ENCODE measurements around the gene SNAP29. TPM values are rescaled to one million over a fixed set of nuclear protein-coding genes. Genes with fewer than 3 reads are reported as not detected.

SNAP29 gene
- total RNA-seq, 4 donors from 2014 or later: 8.0 to 25.5 (median 20.3) TPM

DNA sequence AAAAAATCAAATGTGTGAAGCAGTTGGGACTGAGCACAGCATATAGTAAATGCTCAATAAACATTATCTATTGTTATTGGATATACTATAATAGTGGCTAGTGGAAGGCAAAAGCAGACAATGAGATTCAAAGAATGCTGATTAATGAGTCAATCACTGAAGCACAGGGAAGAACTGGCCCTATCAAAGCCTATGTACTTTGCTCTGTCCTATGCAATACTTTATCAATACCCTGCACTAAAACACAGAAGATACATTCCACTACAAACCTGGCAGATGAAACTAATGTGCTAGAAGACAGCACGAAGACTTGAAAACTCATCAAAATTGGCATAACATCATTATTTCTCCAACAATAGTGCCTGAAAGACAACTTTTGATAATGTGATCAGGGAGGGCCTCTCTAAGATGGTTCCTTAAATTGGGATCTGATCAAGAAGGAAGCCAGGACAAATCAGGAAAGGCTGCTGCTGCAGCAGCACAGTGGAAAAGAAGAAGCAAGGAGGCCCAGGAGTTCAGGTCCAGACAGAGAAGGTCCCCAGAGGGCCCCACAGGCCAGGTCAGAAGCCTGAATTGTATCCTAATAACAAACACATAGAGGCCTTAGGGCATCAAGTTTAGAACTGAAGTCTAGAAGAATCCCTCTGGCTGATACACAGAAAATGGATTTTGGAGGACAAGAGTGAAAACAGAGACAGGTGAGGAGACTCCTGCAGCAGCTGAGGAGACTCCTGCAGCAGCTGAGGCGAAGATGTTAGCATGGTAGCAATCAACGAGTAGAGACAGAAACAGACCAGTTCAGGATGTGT, 18.8 kb upstream of the SNAP29 start:
- peaks cover 0 to 26% (median 16%) of the 10 kb centered on the region in 4 donors for H3K4me1 ChIP-seq
- no peaks in the 10 kb centered on the region for H3K27me3 ChIP-seq
- H3K4me3 ChIP-seq: no peak overlapping the region
- WGBS, 2 donors (ENCODE audit: low coverage in 1 of 2): 96 to 100% methylated on average over 3 of the region's 3 CpGs
- H3K9me3 ChIP-seq: no peaks in the 10 kb centered on the region
- intact Hi-C loops (cut with DNase I; ENCODE audit: low total_unique reads): no loop called here
- H3K27ac ChIP-seq: no peak overlapping the region
- no peak for DNase-seq
- in situ Hi-C loops (cut with MboI; ENCODE audit: low pct_ligation_motif_present in 1 of 4, low pct_unique_long_range_greater_than_20kb in 1 of 4, low sequenced_read_pairs in 3 of 4): no loop called here
- no peaks in the 10 kb centered on the region for H3K36me3 ChIP-seq
- no peak for TF ChIP-seq EP300 (IDR thresholded peaks at IDR 0.05; ENCODE audit: low read depth)

DNA sequence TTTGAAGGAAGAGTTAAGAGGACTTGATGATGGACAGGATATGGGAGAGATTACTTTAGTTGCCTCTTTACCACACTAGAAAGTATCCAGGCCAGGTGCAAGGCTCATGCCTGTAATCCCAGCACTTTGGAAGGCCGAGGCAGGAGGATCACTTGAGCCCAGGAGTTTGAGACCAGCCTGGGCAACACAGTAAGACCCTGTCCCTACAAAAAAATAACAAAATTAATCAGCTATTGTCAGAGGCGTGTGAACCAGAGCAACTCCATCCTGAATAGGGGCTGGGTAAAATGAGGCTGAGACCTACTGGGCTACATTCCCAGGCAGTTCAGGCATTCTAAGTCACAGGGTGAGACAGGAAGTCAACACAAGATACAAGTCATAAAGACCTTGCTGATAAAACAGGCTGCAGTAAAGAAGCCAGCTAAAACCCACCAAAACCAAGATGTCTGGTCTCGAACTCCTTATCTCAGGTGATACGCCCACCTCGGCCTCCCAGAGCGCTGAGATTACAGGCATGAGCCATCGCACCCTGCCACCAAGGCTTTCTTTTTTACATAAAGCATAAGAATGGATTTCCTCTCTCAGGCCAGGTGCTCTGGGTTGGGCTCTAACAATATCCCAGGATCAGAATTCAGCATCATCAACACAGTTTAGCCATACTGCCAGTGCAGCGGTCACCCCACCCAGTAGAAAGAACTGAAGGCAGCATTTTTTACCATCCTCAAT, 18.0 kb upstream of the SNAP29 start:
- TF ChIP-seq, protein P1, sequence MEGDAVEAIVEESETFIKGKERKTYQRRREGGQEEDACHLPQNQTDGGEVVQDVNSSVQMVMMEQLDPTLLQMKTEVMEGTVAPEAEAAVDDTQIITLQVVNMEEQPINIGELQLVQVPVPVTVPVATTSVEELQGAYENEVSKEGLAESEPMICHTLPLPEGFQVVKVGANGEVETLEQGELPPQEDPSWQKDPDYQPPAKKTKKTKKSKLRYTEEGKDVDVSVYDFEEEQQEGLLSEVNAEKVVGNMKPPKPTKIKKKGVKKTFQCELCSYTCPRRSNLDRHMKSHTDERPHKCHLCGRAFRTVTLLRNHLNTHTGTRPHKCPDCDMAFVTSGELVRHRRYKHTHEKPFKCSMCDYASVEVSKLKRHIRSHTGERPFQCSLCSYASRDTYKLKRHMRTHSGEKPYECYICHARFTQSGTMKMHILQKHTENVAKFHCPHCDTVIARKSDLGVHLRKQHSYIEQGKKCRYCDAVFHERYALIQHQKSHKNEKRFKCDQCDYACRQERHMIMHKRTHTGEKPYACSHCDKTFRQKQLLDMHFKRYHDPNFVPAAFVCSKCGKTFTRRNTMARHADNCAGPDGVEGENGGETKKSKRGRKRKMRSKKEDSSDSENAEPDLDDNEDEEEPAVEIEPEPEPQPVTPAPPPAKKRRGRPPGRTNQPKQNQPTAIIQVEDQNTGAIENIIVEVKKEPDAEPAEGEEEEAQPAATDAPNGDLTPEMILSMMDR (IDR thresholded peaks at IDR 0.05): no peak
- TF ChIP-seq POLR2A (IDR thresholded peaks at IDR 0.05): no peak
- no peak for TF ChIP-seq EP300 (IDR thresholded peaks at IDR 0.05; ENCODE audit: low read depth)
- no peak for TF ChIP-seq POLR2AphosphoS5 (IDR thresholded peaks at IDR 0.05)
- Histone ChIP-seq H3K27me3 (no peaks in the 10 kb centered on the region), H3K4me3 (no peak overlapping the region), H3K36me3 (no peaks in the 10 kb centered on the region), H3K27ac (no peak overlapping the region), H3K4me1 (peaks cover 0 to 26% (median 16%) of the 10 kb centered on the region in 4 donors), H3K9me3 (no peaks in the 10 kb centered on the region)
- in situ Hi-C loops (cut with MboI; ENCODE audit: low pct_ligation_motif_present in 1 of 4, low pct_unique_long_range_greater_than_20kb in 1 of 4, low sequenced_read_pairs in 3 of 4): no loop called here
- DNase-seq: no peak
- 45 to 72% methylated on average over 2 to 8 of the region's 8 CpGs for WGBS, 2 donors (ENCODE audit: low coverage in 1 of 2)
- intact Hi-C loops (cut with DNase I; ENCODE audit: low total_unique reads): no loop called here

DNA sequence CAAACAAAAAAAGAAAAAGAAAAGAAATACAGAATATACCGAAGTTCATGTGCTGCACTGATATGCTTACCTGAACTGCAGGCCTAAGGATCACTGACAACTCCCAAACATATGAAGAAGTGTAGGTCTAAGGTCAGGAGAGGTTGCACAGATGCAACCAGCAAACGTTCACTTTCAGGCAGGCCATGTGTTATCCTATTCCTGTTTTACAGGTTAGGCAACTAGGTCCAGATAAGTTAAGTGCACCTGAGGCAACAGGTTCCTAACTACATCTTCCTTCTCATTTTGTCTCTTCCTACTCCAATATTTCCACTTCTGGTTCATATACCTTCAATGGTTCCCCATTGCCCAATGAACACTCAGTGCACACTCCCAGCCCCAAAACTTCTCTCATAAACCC, 15.3 kb upstream of the SNAP29 start:
- Histone ChIP-seq H3K27me3 (no peaks in the 10 kb centered on the region), H3K27ac (no peak overlapping the region), H3K9me3 (no peaks in the 10 kb centered on the region), H3K4me3 (no peak overlapping the region), H3K36me3 (no peaks in the 10 kb centered on the region), H3K4me1 (peaks cover 0 to 21% (median 16%) of the 10 kb centered on the region in 4 donors)
- intact Hi-C loops (cut with DNase I; ENCODE audit: low total_unique reads): no loop called here
- 7 to 36% methylated on average over 2 of the region's 2 CpGs for WGBS, 2 donors (ENCODE audit: low coverage in 1 of 2)
- TF ChIP-seq EP300 (IDR thresholded peaks at IDR 0.05; ENCODE audit: low read depth) (no peak), POLR2AphosphoS5 (IDR thresholded peaks at IDR 0.05) (peak in 2 of 3 donors; percentile 31), POLR2A (IDR thresholded peaks at IDR 0.05) (no peak)
- TF ChIP-seq, protein P1 (IDR thresholded peaks at IDR 0.05): no peak
- no peak for DNase-seq
- in situ Hi-C loops (cut with MboI; ENCODE audit: low pct_ligation_motif_present in 1 of 4, low pct_unique_long_range_greater_than_20kb in 1 of 4, low sequenced_read_pairs in 3 of 4): no loop called here

DNA sequence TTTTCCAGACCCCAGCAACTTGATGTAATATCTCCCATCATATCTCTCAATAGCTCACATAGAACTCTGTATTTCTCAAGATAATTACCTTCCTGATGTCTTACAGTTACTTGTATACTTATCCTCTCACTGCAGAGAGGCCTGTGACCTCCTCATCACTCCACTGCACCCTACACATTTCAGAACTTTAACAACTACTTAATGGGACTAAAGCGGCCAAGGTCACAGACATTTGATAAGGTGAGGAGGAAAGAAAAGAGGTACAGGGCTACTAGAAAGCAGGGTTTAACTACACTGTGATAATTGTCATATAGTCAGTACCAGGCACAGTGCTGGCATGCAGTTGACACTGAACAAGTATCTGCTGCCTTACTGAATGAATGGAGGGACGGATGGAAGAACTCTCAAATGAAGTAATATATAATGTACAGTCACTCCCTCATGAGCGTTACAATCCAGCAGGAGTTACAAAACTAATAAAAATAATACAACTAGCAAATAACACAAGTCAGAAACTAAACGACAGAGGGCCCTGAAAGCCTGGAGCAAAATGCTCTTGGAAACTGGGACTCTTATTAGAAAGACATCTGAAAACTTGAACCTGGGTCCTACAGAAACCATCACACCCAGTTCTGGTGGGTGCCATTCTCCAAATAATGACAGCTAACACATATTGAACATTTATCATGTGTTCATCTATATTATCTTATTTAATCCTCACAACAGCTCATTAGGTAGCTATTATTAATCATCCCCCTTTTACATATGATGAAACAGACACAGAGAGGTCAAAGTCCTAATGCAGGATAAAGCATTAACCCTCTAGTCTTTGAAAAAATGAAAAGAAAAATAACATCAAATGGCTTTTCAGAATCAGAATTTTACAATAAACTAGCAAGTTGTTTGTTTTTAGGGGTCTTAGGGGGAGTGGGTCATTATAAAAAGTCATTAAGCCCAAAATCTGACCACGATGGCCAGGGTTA, 14.5 kb upstream of the SNAP29 start:
- H3K27ac ChIP-seq: no peak overlapping the region
- intact Hi-C loops (cut with DNase I; ENCODE audit: low total_unique reads): no loop called here
- in situ Hi-C loops (cut with MboI; ENCODE audit: low pct_ligation_motif_present in 1 of 4, low pct_unique_long_range_greater_than_20kb in 1 of 4, low sequenced_read_pairs in 3 of 4): no loop called here
- no peaks in the 10 kb centered on the region for H3K9me3 ChIP-seq
- peaks cover 0 to 21% (median 16%) of the 10 kb centered on the region in 4 donors for H3K4me1 ChIP-seq
- TF ChIP-seq EP300 (IDR thresholded peaks at IDR 0.05; ENCODE audit: low read depth) (no peak), POLR2AphosphoS5 (IDR thresholded peaks at IDR 0.05) (no peak)
- TF ChIP-seq, protein P1 (IDR thresholded peaks at IDR 0.05): no peak
- H3K27me3 ChIP-seq: no peaks in the 10 kb centered on the region
- WGBS, 2 donors (ENCODE audit: low coverage in 1 of 2): 88 to 94% methylated on average over 4 to 5 of the region's 5 CpGs
- H3K36me3 ChIP-seq: no peaks in the 10 kb centered on the region
- H3K4me3 ChIP-seq: no peak overlapping the region
- no peak for DNase-seq

All from transverse colon (tissue), 4 donors.